ENCODE measurements around the gene CDX2.

CDX2 gene

DNA sequence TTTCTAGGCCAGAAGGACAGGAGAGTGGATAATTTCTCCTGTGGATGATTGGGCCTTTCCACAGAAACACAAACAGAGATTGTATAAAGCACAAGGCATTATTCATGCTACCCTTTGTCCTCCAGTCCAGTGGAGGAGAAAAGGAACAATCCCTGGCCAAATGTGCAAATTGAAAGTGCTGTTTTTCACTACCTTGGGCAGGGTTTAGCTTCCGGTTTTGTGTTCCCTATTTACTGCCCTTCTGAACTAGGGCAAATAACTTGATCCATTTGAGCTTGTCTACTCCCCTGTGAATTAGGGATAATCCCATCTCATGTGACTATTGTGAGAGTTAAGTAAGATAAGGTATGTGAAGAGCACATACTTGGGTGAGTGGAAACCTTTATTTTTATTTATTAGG lies 36.0 kb downstream of the CDX2 start:
- DNase-seq (ENCODE audit: low read depth in 2 of 2): no peak

DNA sequence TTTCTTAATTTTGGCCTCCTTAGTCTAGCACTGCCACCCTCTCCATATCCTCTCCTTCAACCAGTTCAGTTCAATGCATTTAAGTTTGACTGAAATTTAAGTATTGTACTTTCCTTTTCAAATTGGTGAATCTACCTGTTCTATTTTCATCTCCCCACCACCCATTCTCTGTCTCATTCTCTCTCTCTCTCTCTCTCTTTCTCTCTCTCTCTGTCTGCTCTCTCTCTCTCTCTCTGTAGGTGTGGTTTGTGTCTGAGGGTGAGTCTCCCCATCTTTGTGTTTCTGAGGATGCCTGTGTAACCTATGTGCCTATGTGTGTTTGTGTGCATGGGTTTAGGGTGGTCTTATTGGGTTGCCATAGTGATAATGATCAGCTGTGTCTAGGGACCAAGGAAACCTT lies 39.2 kb downstream of the CDX2 start:
- no peak for DNase-seq (ENCODE audit: low read depth in 2 of 2)

DNA sequence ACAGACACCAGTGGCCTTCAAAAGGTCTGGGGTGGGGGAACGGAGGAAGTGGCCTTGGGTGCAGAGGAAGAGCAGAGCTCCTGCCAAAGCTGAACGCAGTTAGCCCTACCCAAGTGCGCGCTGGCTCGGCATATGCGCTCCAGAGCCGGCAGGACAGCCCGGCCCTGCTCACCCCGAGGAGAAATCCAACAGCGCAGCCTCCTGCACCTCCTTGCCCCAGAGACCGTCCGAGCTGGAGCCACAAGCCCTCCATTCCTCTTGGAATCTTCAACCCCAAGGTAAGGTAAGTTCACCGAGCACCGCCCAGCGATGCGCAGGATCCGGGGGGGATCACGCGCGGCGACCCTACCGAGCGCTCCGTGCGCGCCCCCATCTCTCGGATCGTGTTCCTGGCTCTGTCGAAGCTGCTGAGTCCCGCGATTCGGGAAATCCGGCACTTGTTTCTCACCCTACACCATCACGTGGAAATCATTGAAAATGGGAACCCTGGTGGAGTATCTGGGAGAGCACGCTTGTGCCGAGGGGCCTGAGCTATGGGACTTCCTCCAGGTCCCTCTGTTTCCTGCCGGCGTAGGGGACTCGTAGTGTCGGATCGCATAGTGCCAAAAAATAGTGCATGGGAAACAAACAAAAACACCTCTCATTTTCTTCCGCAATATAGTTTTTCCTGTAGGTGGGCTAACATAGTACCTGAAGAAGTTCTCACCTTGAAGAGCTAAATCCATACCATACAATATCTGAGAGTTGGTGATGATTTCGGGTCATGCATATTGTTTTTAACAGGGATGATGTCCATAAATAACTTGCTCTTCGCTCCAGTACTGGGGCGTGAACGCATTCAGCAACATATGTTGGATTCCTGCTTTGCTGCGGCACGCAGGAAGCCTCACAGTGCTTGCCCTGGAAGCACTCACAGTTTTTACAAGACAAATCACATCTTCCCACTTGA lies 40.0 kb downstream of the CDX2 start:
- no peak for DNase-seq (ENCODE audit: low read depth in 2 of 2)

DNA sequence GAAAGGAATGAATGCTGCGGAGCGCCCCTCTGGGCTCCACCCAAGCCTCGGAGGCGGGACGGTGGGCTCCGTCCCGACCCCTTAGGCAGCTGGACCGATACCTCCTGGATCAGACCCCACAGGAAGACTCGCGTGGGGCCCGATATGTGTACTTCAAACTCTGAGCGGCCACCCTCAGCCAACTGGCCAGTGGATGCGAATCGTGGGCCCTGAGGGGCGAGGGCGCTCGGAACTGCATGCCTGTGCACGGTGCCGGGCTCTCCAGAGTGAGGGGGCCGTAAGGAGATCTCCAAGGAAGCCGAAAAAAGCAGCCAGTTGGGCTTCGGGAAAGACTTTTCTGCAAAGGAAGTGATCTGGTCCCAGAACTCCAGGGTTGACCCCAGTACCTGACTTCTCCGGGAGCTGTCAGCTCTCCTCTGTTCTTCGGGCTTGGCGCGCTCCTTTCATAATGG lies 40.7 kb downstream of the CDX2 start:
- no peak for DNase-seq (ENCODE audit: low read depth in 2 of 2)

DNA sequence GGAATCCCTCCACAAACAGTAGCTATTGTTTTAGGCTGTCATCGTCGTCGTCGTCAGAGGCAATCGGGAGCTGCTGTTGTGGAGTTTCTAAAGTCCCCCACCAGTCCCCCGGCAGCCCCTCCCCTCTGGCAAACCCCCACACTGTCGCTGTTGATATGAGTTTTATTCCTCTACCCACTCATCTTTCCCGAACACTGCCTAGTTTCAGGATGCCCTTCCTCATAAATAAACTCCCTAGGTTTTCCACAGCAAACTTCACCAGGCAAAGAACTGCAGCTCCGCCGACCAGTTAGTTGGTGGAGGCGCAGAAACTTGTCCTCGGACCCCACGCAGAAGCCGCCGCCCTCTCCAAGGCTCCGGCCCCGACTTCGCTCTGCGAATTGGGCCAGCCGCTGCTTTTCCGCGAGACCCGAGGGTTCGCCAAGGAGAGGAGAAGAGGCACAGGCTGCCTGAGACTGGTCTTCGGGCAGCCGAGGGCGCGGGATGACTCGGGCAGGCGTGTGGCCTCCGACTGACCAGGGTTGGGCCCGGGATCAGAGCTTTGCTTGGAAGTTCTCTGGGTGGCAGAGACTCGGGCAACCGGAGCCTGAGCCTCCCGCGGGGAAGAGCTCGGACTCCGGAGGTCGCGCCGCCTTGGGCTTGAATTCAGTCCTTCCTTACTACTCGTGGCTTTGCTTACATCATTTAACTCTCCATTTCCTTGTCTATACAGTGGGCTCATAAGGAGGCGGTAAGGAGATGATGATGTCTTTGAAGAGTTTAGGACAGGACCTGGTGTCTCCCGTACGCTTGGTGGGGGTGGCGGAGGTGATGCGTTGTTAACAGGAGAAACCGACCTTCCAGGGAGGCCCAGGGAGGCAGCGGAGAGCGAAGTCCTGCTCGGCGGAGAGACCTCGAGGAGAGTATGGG lies 41.4 kb downstream of the CDX2 start:
- DNase-seq (ENCODE audit: low read depth in 2 of 2): no peak

DNA sequence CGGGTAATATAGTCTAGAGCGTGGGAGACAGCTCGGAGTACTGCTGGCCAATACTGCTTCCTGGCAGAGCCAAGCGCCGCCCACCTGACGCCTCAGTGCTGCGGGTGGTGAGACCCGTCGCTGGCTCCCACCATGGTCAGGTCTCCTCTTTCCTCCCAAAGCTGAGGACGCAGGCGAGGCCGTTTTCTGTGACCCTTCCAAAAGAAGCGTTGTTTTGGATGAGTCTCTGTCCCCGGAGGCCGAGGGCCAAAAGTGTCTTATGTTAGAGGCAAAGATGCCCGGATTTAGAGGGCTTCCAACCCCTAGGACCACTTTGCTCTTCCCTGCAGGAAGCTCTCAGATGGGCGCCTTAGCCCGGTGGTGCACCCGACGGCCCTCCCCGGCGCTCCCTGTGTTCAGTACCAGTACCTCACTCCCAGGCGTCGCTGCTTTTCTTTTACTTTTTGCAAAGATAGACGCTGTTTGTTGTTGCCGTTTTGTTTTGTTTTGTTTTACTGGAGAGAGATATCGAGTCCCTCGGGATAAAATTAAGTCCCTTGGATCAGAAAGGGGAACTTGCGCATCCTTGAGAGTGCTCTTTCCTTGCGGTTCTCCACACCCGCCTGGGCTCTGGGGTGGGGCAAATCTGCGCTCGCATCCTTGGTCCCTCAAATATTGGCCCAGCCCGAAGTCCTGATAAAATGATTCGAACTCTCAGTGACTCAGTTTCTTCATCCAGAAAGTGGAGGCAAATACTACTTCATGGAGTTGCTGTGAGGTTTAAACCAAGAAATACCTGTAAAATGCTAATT lies 42.3 kb downstream of the CDX2 start:
- DNase-seq (ENCODE audit: low read depth in 2 of 2): no peak

DNA sequence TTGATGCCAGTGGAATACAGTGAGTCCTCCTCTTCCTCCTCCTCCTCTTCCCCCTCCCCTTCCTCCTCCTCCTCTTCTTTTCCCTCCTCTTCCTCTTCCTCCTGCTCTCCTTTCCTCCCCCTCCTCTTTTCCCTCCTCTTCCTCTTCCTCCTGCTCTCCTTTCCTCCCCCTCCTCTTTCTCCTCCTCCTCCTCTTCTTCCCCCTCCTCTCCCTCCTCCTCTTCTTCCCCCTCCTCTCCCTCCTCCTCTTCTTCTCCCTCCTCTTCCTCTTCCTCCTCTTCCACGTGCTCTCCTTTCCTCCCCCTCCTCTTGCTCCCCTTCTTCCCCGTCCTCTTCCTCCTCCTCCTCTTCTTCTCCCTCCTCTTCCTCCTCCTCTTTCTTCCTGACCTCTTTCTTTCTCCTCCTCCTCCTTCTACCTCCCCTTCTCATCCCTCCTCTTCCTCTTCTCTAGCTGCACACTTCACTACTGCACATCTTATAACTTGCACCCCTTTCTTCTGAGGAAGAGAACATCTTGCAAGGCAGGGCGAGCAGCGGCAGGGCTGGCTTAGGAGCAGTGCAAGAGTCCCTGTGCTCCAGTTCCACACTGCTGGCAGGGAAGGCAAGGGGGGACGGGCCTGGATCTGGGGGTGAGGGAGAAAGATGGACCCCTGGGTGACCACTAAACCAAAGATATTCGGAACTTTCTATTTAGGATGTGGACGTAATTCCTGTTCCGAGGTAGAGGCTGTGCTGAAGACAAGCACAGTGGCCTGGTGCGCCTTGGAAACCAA lies 43.7 kb downstream of the CDX2 start:
- no peak for DNase-seq (ENCODE audit: low read depth in 2 of 2)

DNA sequence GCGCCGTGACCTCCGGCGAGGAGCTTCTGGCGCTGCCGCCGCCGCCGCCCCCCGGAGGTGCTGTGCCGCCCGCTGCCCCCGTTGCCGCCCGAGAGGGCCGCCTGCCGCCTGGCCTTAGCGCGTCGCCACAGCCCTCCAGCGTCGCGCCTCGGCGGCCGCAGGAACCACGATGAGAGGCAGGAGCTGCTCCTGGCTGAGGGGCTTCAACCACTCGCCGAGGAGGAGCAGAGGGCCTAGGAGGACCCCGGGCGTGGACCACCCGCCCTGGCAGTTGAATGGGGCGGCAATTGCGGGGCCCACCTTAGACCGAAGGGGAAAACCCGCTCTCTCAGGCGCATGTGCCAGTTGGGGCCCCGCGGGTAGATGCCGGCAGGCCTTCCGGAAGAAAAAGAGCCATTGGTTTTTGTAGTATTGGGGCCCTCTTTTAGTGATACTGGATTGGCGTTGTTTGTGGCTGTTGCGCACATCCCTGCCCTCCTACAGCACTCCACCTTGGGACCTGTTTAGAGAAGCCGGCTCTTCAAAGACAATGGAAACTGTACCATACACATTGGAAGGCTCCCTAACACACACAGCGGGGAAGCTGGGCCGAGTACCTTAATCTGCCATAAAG lies 44.5 kb downstream of the CDX2 start:
- no peak for DNase-seq (ENCODE audit: low read depth in 2 of 2)

DNA sequence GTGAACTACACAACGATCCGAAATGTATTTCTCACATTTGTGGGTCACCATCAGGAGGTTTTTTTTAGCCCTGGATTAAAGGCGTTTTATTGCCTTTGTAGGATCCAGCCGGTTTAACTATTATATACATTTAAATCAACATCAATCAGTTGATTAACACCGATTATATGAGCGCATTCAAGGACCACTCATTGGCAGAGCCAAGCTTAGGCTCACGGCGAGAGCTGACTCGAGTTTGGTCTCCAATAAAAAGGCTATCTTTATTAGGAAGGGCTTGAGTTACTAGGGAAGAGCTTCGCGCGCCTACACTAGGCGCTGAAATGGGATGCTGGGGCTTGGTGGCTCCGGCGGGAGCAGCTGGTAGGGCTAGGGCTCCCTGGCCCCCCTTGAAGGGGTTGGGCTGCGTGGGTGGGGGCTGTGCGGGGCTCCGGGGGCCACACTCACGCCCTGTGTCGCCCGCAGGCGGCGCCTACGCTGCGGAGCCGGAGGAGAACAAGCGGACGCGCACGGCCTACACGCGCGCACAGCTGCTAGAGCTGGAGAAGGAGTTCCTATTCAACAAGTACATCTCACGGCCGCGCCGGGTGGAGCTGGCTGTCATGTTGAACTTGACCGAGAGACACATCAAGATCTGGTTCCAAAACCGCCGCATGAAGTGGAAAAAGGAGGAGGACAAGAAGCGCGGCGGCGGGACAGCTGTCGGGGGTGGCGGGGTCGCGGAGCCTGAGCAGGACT lies 45.2 kb downstream of the CDX2 start:
- DNase-seq (ENCODE audit: low read depth in 2 of 2): no peak

DNA sequence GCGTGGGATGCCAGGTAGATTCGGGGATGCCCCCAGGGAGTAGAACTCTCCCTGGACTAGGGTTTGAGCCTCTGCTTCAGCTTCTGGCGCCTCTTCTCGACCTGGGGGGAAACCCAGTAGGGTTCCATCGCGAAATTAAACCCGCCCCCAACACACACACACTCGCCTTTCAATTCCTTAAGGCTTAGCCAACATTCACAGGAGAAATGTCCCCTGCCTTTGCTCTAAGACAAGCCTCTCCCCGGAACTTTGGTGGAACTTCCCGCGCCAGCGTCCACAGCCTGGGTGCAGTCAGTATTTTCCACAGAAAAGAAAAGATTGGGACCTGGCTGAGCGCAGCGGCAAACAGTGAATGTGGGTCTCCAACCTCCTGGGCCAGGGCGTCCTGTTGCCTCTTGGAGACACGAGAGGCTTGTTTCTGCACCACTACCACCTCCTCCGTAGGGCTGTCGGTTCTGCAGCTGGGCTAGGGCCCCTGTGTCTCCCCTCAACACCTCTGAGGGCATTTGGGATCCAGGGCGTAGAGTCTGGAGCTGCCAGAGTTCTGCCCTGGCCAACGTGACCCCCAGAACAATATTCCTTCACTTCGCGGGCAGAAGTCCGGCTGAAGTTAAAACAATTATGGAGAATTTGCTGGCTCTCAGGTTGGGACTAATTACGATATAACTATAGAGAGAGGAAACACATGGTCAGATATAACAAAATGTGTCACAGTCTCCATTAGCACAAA lies 46.1 kb downstream of the CDX2 start:
- no peak for DNase-seq (ENCODE audit: low read depth in 2 of 2)

DNA sequence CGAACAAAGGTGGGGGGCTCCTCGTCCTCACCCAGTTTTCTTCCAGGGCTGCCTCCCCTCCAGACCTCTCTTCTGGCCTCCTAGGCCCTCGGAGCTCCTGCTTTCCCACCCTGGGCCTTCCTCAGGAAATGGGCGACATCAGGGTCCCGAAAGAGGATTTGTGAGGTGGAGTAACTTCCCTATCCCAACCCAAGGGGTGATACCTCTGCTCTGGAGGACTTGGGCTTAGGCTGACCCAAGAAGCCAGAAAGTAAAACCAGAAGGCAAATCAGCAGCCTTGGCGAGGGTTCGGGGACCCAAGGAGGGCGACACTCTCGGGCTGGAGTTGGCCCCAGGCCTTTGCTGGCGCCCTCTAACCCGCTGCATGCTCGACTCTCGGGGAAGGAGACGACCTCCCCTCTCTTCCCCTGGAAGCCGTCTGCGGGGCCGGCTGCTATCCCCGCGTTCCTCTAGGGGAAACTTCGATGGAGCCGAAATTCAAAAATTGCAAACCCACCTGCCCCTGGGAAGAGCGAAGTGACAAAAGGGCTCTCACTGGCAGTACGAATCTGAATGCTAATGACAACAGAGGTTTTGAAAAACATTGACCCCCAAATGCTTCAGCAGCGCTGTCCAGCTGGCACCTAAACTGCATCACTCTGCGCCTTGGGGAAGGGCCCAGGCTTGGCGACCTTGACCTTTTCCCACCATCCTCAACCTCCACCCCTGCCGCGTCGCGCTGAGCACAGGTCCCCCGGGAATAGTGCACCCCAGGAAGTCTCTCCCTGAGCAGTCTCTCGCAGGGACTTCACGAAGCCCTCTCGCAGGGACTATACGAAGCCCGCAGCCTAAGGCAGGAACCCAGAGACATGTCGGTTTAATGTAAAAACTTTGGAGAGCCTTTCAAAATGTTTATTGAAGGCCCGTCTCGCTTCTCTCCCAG lies 46.9 kb downstream of the CDX2 start:
- no peak for DNase-seq (ENCODE audit: low read depth in 2 of 2)

DNA sequence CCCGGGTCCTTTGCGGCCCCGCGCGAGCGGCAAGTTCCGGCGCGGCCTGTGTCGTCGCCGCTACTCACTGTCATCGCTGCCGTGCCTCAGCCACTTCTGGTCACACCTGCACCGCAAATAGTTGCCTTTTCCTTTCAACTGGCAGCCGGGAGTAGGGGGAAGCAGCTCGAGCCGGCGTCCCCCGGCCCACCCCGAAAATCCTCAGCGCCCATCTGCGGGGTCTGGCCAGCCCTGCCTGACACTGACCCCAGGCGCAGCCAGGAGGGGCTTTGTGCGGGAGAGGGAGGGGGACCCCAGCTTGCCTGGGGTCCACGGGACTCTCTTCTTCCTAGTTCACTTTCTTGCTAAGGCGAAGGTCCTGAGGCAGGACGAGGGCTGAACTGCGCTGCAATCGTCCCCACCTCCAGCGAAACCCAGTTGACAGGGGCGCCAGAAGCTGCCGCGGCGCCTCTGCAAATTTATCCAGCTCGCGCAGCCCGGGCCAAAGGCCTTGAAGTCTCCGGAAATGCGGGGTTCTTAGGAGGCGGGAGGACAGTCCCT lies 47.6 kb downstream of the CDX2 start:
- no peak for DNase-seq (ENCODE audit: low read depth in 2 of 2)

DNA sequence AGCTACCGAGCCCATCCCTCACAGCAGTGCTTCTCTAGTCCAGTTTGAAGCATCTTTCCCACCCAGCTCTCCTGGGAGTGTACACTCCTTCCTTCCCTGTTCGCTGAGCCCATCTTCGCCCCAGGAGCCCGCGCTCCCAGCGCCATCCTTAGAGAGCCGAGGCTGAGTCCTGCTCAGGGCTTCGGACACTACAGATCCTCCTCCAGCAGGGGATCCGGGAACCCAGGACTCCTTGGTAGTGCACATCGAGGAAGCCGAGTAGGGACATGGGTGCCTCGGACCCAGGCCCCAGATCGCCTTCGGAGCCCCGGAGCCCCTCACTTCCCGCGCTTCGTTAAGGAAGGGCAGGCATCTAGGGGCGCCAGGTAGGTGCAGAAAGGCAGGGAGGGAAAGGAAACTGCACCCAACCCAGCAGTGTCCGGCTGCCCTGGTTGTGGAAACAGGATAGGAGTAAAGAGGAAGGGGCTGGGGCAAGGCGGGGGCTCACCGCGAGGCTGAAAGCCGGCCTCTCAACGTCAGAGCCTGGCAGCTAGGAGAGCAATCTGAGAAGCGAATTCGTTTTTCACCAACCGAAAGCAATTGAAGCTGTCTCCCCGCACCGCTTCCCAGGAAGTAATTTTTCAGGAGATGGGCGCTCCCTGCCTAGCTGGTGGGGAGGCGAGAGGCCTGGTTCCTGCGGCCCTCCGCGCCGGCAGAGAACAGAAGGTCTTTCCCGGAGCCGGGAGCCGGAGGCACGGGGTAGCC lies 48.3 kb downstream of the CDX2 start:
- DNase-seq (ENCODE audit: low read depth in 2 of 2): no peak

DNA sequence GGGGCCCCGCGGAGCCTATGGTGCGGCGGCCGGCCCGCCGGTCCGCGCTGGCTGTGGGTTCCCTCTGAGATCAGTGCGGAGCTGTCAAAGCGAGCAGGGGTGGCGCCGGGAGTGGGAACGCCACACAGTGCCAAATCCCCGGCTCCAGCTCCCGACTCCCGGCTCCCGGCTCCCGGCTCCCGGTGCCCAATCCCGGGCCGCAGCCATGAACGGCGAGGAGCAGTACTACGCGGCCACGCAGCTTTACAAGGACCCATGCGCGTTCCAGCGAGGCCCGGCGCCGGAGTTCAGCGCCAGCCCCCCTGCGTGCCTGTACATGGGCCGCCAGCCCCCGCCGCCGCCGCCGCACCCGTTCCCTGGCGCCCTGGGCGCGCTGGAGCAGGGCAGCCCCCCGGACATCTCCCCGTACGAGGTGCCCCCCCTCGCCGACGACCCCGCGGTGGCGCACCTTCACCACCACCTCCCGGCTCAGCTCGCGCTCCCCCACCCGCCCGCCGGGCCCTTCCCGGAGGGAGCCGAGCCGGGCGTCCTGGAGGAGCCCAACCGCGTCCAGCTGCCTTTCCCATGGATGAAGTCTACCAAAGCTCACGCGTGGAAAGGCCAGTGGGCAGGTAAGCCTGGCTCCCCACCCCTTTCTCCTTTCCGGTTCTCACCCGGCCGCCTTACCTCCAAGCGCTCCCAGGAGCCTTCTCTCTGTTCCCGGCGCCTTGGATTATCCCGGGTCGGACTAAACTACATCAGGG lies 49.0 kb downstream of the CDX2 start, which contains the start of gene PDX1:
Gene PDX1, plus strand, starts transcription at position 67 of the 743 bp plus-strand sequence. Its CDS starts 139 bp downstream, at position 206.
- no peak for DNase-seq (ENCODE audit: low read depth in 2 of 2)

DNA sequence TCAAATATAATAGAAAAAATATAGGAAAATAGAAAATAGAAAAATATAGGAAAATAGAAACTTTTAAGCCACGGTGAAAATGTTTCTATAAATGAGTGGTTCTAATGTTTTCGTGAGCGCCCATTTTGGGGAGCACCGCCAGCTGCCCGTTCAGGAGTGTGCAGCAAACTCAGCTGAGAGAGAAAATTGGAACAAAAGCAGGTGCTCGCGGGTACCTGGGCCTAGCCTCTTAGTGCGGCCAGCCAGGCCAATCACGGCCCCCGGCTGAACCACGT lies 49.5 kb downstream of the CDX2 start:
- DNase-seq (ENCODE audit: low read depth in 2 of 2): no peak

DNA sequence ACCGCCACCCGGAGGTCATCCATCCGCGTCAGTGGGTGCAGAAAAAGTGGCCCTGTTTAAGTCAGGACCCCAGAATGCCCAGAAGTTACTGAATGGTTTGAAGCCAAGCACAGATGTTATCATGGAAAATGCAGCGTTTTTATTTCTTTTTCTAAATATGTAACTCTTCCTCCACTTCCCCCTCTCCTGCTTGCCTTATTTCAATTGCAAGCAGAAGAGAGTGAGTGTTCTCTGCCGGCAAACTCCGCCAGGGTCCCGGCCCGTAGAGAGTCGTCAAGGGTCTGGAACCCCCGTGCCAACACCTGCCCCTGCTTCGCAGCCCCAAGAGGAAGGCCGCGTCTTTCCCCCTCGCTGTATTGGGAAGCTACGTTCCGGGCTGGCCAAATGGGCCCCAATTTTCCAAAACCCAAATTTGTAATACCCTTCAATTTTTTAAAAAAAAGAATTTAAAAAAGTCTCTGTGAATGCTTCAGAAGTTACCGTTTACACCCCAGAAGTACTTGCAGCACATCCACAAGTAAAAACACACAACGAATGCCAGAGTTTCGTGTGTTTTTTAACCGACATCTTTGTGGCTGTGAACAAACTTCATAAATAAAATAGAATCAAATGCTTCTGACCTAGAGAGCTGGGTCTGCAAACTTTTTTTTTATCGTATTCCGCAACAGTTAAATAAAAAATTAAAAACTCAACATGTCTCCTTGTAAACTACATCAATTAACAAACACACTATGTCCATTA lies 50.0 kb downstream of the CDX2 start:
- DNase-seq (ENCODE audit: low read depth in 2 of 2): no peak

Data from stimulated activated CD4-positive, alpha-beta T cell treated with anti-CD3 and anti-CD28 coated beads, Interleukin-1b, Interleukin-23, amount 100 ng/mL, for 1 hour (primary cell).